Neutrophil (primary cell): ENCODE data around the gene UNC13C.

Source experiments
- H3K27ac ChIP-seq: fragments of 200-600 bp; sonication (generic); 2 replicates; pipeline ENCODE4 v1.5.1; 2016; ENCODE audit warnings: mild to moderate bottlenecking, moderate library complexity
- H3K27me3 ChIP-seq: fragments of 200-600 bp; sonication (generic); 2 replicates; pipeline ENCODE4 v1.6.0; 2016; ENCODE audit warnings: mild to moderate bottlenecking
- H3K36me3 ChIP-seq: fragments of 200-600 bp; sonication (generic); 2 replicates; pipeline ENCODE4 v1.5.1; 2017
- H3K4me1 ChIP-seq, 2 experiments: fragments of 200-600 bp in 1 of 2; sonication (generic) in 1 of 2; 1 replicate in 1 of 2; 2 replicates in 1 of 2; pipeline versions ENCODE4 v1.5.1 to v1.6.1; 2013 to 2016; ENCODE audit warnings: low read depth in 1 of 2, low read length in 1 of 2, mild to moderate bottlenecking in 1 of 2, moderate library complexity in 1 of 2; ENCODE audit not compliant: control insufficient read depth in 1 of 2, insufficient read depth in 1 of 2
- H3K4me3 ChIP-seq, 2 experiments: fragments of 200-600 bp in 1 of 2; sonication (generic) in 1 of 2; 1 replicate in 1 of 2; 2 replicates in 1 of 2; pipeline ENCODE4 v1.5.1; 2013 to 2016; ENCODE audit warnings: low read depth in 1 of 2, low read length in 1 of 2, mild to moderate bottlenecking in 1 of 2, moderate library complexity in 1 of 2
- H3K9me3 ChIP-seq: fragments of 200-600 bp; sonication (generic); 2 replicates; pipeline ENCODE4 v1.5.1; 2016
- CTCF ChIP-seq: fragments of 200-600 bp; sonication (generic); IDR thresholded peaks from 2 replicates; pipeline ENCODE4 v1.5.1; 2016; ENCODE audit warnings: antibody characterized with exemption

Gene UNC13C

GRCh38 chr15:53980021-53980420 lies 1.8 kb downstream of the UNC13C start:
- peaks cover 54% of the 10 kb centered on the region for H3K27me3 ChIP-seq
- no peaks in the 10 kb centered on the region for H3K36me3 ChIP-seq
- no peaks in the 10 kb centered on the region for H3K9me3 ChIP-seq
- H3K4me3 ChIP-seq = no peak overlapping the region
- H3K4me1 ChIP-seq = no peaks in the 10 kb centered on the region
- no peak overlapping the region for H3K27ac ChIP-seq
- no peak for TF ChIP-seq CTCF

DNA sequence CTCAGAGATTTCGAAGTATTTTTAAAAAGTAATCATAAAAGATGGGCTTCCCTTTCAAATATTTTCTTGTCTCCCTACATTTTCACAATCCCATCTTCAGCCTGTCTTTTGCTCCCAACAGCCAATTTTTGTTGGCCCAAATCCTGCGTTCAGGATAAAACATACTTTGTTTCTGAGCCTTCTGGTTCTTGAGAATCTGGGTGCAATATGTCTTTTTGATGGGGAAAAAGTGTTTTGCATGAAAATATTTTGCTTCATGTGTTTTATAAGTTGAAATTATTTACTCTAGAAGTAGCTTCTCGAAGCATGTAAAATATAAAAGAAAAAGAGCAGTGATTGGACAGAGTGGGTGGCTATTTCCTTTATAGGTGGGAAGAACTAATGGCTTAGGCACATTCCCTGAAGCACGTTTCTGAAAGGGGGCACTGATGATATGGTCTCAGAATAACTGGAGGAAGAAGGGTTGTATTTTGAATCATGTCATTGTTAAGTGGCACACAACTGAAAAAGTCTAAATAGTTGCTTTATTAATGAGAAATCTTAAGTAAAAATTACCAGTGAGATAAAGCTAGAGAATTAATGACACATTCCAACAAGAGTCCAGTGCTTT lies 3.9 kb downstream of the UNC13C start:
- H3K27me3 ChIP-seq = peaks cover 46% of the 10 kb centered on the region
- H3K4me1 ChIP-seq = no peaks in the 10 kb centered on the region
- H3K4me3 ChIP-seq = no peak overlapping the region
- H3K27ac ChIP-seq = no peak overlapping the region
- no peaks in the 10 kb centered on the region for H3K36me3 ChIP-seq
- no peaks in the 10 kb centered on the region for H3K9me3 ChIP-seq
- TF ChIP-seq CTCF = no peak

- no peaks in the 10 kb centered on the region for H3K9me3 ChIP-seq
- TF ChIP-seq CTCF = no peak
- no peak overlapping the region for H3K4me3 ChIP-seq
- H3K27me3 ChIP-seq = peaks cover 39% of the 10 kb centered on the region
- H3K27ac ChIP-seq = no peak overlapping the region
- no peaks in the 10 kb centered on the region for H3K4me1 ChIP-seq
- H3K36me3 ChIP-seq = no peaks in the 10 kb centered on the region
Observed at GRCh38 chr15:53982876-53983275, 4.6 kb downstream of the UNC13C start.

- Histone ChIP-seq H3K27ac (no peak overlapping the region), H3K9me3 (no peaks in the 10 kb centered on the region)
- no peak for TF ChIP-seq CTCF
Observed at GRCh38 chr15:53984221-53984620, 6.0 kb downstream of the UNC13C start.

GRCh38 chr15:53985562-53985961 lies 7.3 kb downstream of the UNC13C start:
- H3K9me3 ChIP-seq = no peaks in the 10 kb centered on the region
- H3K27me3 ChIP-seq = peaks cover 12% of the 10 kb centered on the region
- H3K4me3 ChIP-seq = no peak overlapping the region
- no peak overlapping the region for H3K27ac ChIP-seq
- no peak for TF ChIP-seq CTCF
- H3K36me3 ChIP-seq = no peaks in the 10 kb centered on the region
- no peaks in the 10 kb centered on the region for H3K4me1 ChIP-seq

More at GRCh38 chr15:53984221-53984620, 6.0 kb downstream of the UNC13C start:
- Histone ChIP-seq H3K36me3 (no peaks in the 10 kb centered on the region), H3K4me3 (no peak overlapping the region), H3K4me1 (no peaks in the 10 kb centered on the region), H3K27me3 (peaks cover 25% of the 10 kb centered on the region)
